PC-3 (cell line): Measurements from ENCODE around the gene TLR6. TPM values are rescaled to one million over a fixed set of nuclear protein-coding genes. Genes with fewer than 3 reads are reported as not detected.

Experiments used
- ATAC-seq: fragments of 200-7000 bp; cut with Tn5 transposase; 2 replicates; pipeline ENCODE4 v1.9.1; 2020; ENCODE audit warnings: mild to moderate bottlenecking, moderate library complexity
- BruUV-seq: library from RNA; stranded (reverse); fragments of 400-500 nt; replicated peaks from 2 replicates; lab custom pipeline; 2021; lab: Mats Ljungman, UMichigan
- CTCF ChIA-PET: fragments of 300-600 bp; sonication (Branson Sonifier 250); formaldehyde crosslinking; loops from one replicate; lab custom pipeline; 2022; ENCODE audit warnings: antibody characterized with exemption; lab: Charles Lee
- POLR2A ChIA-PET: fragments of 300-600 bp; sonication (Branson Sonifier 250); formaldehyde crosslinking; loops from one replicate; lab custom pipeline; 2022; ENCODE audit warnings: antibody characterized with exemption; ENCODE audit not compliant: unreplicated experiment; lab: Charles Lee
- DNase-seq: peaks from one replicate; pipeline ENCODE4 v3.0.0-alpha.2; 2015
- H2AFZ ChIP-seq: fragments of 300-600 bp; sonication (generic); 2 replicates; pipeline ENCODE4 v1.6.0; 2016; ENCODE audit warnings: antibody characterized with exemption, low read length
- H3F3A ChIP-seq: fragments of 300-600 bp; sonication (generic); one replicate; pipeline ENCODE4 v1.6.0; 2017; ENCODE audit warnings: antibody characterized with exemption, low read length, control low read depth, mild to moderate bottlenecking; ENCODE audit not compliant: unreplicated experiment
- H3K27ac ChIP-seq: fragments of 300-600 bp; sonication (generic); 2 replicates; pipeline ENCODE4 v1.5.1; 2016; ENCODE audit warnings: mild to moderate bottlenecking, low read length
- H3K27me3 ChIP-seq: fragments of 300-600 bp; sonication (generic); 2 replicates; pipeline ENCODE4 v1.6.1; 2016; ENCODE audit warnings: low read length, mixed read lengths
- H3K36me3 ChIP-seq: fragments of 300-600 bp; sonication (generic); 2 replicates; pipeline ENCODE4 v1.6.1; 2016; ENCODE audit warnings: low read depth, mixed run types, low read length, mixed read lengths
- H3K4me1 ChIP-seq: fragments of 300-600 bp; sonication (generic); 2 replicates; pipeline ENCODE4 v1.5.1; 2016; ENCODE audit warnings: low read length; ENCODE audit not compliant: insufficient read depth
- H3K4me2 ChIP-seq: fragments of 300-600 bp; sonication (generic); 2 replicates; pipeline ENCODE4 v1.6.0; 2016; ENCODE audit warnings: low read length
- H3K4me3 ChIP-seq: fragments of 300-600 bp; sonication (generic); 2 replicates; pipeline ENCODE4 v1.5.1; 2016; ENCODE audit warnings: mild to moderate bottlenecking, low read length, mixed read lengths
- H3K79me2 ChIP-seq: fragments of 300-600 bp; sonication (generic); 2 replicates; pipeline ENCODE4 v1.6.1; 2017; ENCODE audit warnings: low read length, mixed read lengths
- H3K9ac ChIP-seq: fragments of 300-600 bp; sonication (generic); 2 replicates; pipeline ENCODE4 v1.6.0; 2016; ENCODE audit warnings: mild to moderate bottlenecking, low read length
- H3K9me2 ChIP-seq: fragments of 300-600 bp; sonication (generic); replicated peaks from 2 replicates; pipeline ENCODE4 v1.6.1; 2016; ENCODE audit warnings: mixed run types, low read length, mixed read lengths
- H3K9me3 ChIP-seq: fragments of 300-600 bp; sonication (generic); 2 replicates; pipeline ENCODE4 v1.6.1; 2016; ENCODE audit warnings: low read length, mixed read lengths
- H4K20me1 ChIP-seq: fragments of 300-600 bp; sonication (generic); 2 replicates; pipeline ENCODE4 v1.6.1; 2016; ENCODE audit warnings: low read length, mixed read lengths
- EZH2 ChIP-seq: fragments of 300-600 bp; sonication (generic); IDR thresholded peaks from one replicate; pipeline ENCODE4 v1.6.1; 2017; ENCODE audit warnings: antibody characterized with exemption, mild to moderate bottlenecking, low read length; ENCODE audit not compliant: unreplicated experiment
- EZH2phosphoT487 ChIP-seq: fragments of 300-600 bp; sonication (generic); IDR thresholded peaks from 2 replicates; pipeline ENCODE4 v1.6.1; 2018; ENCODE audit warnings: mild to moderate bottlenecking, antibody characterized with exemption, low read length, borderline replicate concordance
- intact Hi-C: fragments of 100-400 bp; cut with micrococcal nuclease; formaldehyde crosslinking; loops from 2 replicates; pipeline ENCODE4 v1.9.0; 2023
- total RNA-seq: library from RNA; depleted of rRNA; stranded (reverse); fragments of >200 nt; gene quantifications from 2 replicates; pipeline ENCODE4 v1.2.3, GENCODE V29; 2014
- TF ChIP-seq, protein P1 (sequence below): fragments of 300-600 bp; sonication (generic); conservative IDR thresholded peaks from 2 replicates; pipeline ENCODE4 v1.5.1; 2017; ENCODE audit warnings: antibody characterized with exemption, low read depth, mild to moderate bottlenecking, low read length

TLR6 gene
- total RNA-seq, 1 experiment from 2014 or later: 1.2 TPM

GRCh38 chr4:38894322-38894982 lies 37.8 kb upstream of the TLR6 start:
- Histone ChIP-seq H4K20me1 (no peaks in the 10 kb centered on the region), H3K79me2 (no peaks in the 10 kb centered on the region), H3K9me2 (no peaks in the 10 kb centered on the region), H3K4me1 (peaks cover 13% of the 10 kb centered on the region), H3K4me3 (no peak overlapping the region), H3F3A (no peaks in the 10 kb centered on the region), H3K4me2 (no peak overlapping the region), H3K9me3 (no peaks in the 10 kb centered on the region), H3K9ac (no peak overlapping the region), H2AFZ (no peak overlapping the region), H3K36me3 (peaks cover 4% of the 10 kb centered on the region; the same call in 1 of the 2 replicates), H3K27me3 (no peaks in the 10 kb centered on the region), H3K27ac (no peak overlapping the region)
- BruUV-seq: no TSS peak
- CTCF ChIA-PET: no interaction called here
- POLR2A ChIA-PET: no interaction called here
- DNase-seq (peak; percentile 39), ATAC-seq (peak; percentile 49; the same call in 1 of the 2 replicates)
- TF ChIP-seq, protein P1, sequence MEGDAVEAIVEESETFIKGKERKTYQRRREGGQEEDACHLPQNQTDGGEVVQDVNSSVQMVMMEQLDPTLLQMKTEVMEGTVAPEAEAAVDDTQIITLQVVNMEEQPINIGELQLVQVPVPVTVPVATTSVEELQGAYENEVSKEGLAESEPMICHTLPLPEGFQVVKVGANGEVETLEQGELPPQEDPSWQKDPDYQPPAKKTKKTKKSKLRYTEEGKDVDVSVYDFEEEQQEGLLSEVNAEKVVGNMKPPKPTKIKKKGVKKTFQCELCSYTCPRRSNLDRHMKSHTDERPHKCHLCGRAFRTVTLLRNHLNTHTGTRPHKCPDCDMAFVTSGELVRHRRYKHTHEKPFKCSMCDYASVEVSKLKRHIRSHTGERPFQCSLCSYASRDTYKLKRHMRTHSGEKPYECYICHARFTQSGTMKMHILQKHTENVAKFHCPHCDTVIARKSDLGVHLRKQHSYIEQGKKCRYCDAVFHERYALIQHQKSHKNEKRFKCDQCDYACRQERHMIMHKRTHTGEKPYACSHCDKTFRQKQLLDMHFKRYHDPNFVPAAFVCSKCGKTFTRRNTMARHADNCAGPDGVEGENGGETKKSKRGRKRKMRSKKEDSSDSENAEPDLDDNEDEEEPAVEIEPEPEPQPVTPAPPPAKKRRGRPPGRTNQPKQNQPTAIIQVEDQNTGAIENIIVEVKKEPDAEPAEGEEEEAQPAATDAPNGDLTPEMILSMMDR: peak; percentile 45
- TF ChIP-seq EZH2: no peak
- intact Hi-C loops: loop anchor here (2.0 kb wide), 1 partner anchor 136 kb away; no protein-coding TSS in a partner anchor

DNA sequence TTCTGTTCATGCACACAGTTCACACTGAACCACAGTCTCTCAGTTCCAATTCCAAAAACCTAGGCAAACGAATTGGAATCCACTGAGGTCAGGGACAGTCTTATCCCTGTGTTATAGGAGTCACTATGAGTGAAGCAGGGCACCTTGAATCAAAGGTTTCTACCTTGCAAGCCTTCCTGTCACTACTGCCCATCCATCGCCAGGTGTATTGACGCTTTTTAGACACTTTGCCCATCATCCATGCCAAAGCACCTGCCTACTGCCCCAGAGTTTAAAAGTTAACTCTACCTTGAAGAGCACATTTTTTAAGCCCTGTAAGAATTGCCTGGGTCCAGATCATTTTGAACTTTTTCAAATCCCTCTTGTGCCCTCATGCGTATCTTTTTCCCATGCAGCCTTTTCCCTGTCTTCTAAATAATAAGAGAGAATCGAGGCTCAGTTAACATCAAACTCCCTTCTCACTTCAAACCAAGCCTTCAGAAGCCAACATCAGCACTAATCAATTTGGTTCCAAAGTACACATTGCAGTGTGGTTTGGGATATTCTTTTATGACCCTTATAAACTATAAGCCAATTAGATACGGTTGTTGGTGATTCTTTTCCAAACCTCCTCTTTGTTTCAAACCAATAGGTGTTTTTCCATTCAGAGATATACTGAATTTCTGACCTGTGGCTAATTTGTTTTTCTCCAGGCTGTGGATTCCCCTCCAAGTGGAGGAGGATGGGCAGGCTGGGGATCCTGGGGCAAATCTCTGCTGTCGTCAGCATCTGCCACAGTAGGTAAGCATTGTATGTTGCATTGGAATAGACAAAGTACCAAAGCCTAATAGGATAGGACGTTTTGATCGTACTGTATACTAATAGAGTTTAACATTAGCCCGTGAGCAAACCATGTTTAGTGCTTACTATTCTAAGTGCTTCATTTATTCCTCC lies 34.7 kb upstream of the TLR6 start:
- H3K79me2 ChIP-seq: no peaks in the 10 kb centered on the region

More for the DNA sequence above, 34.7 kb upstream of the TLR6 start:
- no peak overlapping the region for H3K27ac ChIP-seq
- peaks cover 22% of the 10 kb centered on the region for H3K4me1 ChIP-seq
- no peaks in the 10 kb centered on the region for H3K9me2 ChIP-seq
- BruUV-seq: no TSS peak
- ChIA-PET POLR2A (interaction anchor here (0.6 kb wide), 2 partner anchors 11 to 521 kb away, joined by 5 to 8 read pairs; no protein-coding TSS in a partner anchor), CTCF (no interaction called here)
- peaks cover 4% of the 10 kb centered on the region; the same call in 1 of the 2 replicates for H3K36me3 ChIP-seq
- no peaks in the 10 kb centered on the region for H3F3A ChIP-seq
- H4K20me1 ChIP-seq: no peaks in the 10 kb centered on the region
- H2AFZ ChIP-seq: no peak overlapping the region
- DNase-seq (no peak), ATAC-seq (no peak)
- H3K9ac ChIP-seq: no peak overlapping the region
- intact Hi-C loops: no loop called here
- no peaks in the 10 kb centered on the region for H3K27me3 ChIP-seq
- no peaks in the 10 kb centered on the region for H3K9me3 ChIP-seq
- TF ChIP-seq EZH2 (no peak), EZH2phosphoT487 (no peak)
- TF ChIP-seq, protein P1: no peak
- H3K4me2 ChIP-seq: no peak overlapping the region
- no peak overlapping the region for H3K4me3 ChIP-seq
